HG03066 (cell line): ENCODE data around the gene MEGF6.

ENCODE experiments used
- ATAC-seq: cut with Tn5 transposase; IDR thresholded peaks from one replicate; pipeline ENCODE4 v1.9.1; 2021; ENCODE audit warnings: low read depth; ENCODE audit not compliant: unreplicated experiment

MEGF6 gene

DNA sequence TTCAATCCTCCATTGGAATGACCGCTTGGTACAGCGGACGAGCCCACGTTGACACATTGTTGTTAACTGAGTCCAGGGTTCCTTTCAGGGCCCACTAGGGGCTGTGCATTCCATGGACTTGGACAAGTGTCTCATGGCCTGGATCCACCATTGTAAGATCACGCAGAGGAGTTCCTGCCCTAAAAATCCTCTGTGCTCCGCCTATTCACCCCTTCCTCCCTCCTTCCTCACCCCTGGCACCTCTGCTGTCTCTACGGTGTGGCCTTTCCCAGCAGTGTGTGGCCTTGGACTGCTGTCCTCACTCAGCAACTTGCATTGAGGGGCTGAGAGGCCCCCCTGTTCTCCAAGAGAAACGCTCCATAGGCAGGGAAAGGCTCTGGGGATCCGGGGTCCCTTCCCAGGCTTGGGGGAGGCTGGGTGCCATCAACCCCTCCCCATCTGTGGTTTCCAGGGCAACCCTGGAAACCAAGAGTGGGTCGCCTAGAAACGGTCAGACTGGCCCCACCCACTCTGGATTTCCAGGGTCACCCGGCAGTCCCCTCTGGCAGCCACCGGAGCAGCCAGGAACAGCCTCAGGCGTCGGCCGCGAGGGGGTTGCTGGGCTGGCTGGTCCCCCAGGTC, 50.9 kb downstream of the MEGF6 start:
- no peak for ATAC-seq

DNA sequence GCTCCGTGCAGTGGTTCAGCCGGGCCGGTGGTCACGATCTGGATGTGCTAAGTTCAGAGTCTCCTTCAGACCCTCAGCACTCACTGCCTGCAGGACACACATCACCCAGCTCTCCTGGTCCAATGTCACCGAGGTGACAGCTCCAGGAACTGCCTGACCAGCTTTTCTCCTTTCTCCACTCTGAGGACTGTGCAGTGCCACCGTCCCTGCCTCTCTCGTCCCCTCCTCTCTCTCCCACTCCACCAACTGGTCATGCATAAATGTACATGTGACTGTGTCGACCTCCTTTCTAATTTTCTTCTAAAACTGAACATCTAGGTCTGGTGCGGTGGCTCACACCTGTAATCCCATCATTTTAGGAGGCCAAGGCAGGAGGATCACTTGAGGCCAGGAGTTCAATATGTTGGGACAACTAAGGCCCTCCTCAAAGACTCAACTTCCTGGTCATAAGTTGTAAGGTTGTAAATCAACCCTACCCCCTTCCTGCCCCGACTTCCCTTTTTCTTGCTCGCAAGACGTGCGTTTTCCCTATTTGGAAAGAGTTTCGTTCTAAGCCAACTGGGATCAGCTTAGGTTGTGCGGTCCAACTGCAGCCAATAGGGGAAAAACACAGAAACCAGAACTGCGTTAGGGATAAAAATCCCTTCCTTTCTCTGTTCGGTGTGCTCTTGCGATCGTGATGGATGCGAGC, 53.1 kb downstream of the MEGF6 start:
- no peak for ATAC-seq

DNA sequence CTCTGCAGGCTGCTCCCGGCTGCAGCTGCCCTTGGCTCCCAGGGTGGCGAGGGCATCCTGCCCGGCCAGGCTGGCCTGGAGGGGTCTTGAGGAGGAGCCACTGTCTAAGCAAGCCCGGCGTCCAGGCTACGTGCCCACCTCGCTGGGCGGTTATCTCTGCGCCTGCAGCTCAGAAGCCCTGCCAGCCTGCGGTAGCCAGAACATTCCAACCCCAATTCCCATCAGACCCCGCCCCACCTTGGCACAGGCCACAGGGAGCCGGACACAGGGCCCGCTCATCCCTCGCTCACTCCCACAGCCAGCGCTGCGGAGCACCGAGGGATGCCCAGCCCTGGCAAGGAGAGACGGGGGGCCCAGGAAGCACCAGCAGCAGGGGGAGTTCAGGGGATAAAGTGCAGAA, 53.9 kb downstream of the MEGF6 start:
- ATAC-seq = no peak

DNA sequence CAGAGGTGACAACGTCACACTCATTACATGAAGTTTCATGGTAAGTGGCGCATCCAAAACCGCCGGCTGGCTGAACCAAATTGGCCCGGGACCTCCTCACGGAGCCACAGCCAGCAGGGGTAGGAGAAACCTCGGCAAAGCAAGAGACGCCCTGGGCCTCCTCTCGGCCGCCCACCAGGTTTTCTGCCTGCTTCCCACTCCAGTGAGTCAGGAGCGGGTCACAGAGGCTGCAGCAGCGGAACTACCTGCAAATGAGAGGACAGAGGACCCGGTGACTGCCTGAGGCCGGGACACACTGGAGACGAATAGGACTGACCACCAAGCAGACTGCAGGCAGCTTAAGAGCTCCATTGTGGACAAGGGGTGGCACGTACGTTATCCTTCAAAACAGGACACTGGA, 55.0 kb downstream of the MEGF6 start:
- ATAC-seq = no peak

DNA sequence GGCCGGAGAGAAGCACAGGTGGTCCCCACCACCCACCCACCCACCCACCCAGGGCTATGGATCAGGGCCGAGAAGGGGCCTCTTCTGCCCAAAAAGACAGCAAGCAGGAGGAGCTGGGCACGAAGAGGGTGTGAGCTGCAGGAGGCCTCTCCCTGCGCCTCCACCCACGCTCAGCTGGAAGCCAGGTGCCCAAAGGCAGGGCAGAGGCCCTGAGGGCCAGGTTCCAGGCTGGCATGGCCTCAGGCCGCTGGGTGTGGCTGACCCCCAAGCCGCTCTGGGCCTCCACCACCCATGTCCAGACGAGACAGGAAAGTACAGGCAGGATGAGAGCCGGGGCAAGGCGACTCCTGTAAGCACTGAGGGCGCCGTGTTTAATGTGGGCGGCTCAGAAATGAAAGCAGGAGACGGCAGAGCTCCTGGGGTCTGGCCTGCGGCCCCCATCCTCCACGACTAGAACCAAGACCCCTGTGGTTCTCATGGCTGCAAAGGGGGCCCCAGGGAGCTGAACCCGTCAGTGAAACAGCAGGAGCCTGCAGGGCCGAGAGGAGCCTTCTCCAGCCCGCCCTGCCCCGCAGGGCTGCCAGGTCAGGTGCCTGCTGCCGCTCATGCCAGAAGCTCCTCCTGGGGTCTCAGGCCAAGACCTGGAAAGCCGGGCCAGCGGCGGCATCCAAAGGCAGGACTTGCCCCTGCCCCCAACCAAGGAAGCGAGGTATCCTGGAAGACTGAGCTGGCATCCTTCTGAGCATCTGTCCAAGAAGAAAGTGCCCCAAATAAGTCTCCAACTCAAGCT, 56.0 kb downstream of the MEGF6 start:
- ATAC-seq = no peak

DNA sequence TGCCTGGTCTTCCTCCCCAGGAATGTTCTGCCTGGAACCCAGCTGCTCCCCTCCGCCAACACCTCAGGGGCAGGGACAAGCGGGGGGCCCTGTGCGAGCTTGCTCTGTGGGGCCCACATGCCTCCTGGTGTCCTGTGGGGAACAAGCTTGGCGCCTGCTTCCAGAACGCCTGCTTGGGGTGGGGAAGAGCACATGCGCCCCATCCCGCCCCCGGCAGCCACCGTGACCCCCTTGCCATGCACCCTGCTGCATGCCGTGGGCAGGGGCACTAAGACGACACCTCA, 57.4 kb downstream of the MEGF6 start:
- no peak for ATAC-seq

DNA sequence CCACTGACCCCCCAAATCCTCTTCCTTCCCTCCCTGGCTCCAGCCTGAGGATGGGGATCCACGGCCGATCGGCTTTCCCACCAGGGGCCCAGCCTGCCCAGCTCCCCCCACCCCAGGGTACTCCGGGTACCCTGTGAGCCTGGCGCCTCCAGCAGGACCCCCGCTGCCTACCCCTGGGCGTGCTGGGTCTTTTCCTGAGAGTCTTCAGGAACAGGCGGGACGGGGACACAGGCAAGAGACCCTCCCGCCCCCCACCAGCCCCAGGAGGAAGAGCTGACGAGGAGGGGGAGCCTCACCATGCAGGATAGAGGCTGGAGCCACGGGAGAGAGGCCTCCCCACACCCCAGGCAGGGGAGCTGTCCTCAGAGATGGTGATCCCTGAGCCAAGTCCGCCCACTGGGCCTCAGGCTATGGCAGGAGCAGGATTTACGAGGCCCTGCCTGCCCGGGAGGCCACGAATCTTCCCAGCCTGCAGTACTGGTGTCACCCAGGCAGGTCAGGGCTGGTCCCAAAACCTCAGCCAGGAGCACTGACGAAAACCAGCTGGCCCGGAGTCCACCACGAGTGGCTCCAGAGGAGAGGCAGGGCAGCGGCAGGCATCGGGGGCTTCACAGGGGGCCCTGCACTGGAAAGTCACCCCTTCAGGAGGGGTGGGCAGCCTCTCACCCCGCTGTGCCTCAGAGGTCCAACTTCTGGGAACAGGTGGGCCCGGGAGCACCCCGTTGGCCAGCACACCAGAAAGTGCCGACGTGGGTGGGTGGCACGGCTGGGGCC, 58.0 kb downstream of the MEGF6 start:
- no peak for ATAC-seq

DNA sequence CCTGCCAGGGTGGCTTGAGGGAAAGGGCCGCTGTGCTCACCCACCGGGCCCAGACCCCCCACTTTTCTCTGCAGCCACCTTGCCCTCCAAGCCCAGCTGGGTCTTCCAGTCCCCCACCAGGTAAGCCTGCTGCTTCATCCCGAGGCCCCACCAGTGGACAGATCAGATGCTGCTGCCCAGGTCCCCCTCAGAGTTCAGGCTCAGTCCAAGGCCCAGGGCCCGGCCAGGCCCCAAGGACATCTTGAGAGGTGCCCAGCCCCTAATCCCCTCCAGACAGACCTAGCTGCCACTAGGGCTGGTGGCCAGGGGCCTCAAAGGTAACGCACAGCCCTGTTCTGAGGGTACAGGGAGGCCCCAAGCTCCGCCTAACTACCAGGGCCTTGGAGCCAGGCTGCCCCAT, 58.6 kb downstream of the MEGF6 start:
- ATAC-seq = no peak

DNA sequence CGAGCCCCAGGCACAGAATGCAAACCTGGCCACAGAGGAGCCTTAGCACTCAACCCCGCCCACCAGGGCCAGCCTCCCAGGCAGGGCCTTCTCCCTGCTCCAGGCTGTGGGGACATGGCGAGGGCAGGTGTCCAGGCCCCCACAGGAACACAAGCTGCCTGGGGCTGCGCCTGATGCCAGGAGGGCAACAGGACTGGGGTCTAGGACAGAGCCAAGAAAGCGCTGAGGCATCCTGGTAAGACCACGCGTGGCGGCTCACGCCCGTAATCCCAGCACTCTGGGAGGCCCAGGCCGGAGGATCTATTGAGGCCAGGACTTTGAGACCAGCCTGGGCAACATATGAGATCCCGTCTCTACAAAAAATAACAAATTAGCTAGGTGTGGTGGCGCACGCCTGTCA, 59.1 kb downstream of the MEGF6 start:
- ATAC-seq = no peak

DNA sequence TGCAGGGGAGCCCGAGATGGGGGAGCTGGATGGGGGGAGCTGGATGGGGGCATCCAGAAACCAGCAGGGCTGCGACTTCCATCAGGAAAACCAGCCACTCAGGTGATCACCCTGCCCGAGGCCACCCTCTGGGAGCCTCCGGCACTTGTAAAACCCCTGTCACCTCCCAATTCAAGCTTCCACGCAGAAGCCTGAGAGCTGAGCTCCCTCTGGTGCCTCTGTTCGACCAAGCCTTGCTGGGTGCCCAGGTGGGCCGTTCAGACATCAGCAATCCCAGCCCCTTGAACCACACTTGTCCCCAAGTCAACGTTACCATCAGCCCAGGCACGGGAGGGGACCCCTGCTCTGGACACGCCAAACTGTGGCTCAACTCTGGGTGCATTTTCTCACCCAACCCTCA, 59.6 kb downstream of the MEGF6 start:
- no peak for ATAC-seq

DNA sequence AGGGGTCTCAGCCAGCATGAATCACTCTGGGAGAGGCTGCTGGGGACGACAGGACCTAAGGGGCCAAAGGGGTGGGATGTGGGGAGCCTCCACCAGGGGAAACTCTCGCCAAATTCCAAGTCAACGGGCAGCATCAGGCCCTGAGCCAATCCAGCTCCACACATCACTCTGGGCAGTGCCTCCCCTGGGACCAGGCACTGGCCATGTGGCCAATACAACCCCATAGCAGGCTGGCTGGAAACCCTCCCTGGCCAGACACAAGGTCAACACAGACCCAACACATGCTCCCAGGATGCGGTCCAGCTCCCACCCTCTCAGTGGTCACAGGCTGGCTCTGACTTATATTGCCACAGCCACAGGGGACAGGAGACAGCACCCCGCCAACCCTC, 60.0 kb downstream of the MEGF6 start:
- no peak for ATAC-seq

DNA sequence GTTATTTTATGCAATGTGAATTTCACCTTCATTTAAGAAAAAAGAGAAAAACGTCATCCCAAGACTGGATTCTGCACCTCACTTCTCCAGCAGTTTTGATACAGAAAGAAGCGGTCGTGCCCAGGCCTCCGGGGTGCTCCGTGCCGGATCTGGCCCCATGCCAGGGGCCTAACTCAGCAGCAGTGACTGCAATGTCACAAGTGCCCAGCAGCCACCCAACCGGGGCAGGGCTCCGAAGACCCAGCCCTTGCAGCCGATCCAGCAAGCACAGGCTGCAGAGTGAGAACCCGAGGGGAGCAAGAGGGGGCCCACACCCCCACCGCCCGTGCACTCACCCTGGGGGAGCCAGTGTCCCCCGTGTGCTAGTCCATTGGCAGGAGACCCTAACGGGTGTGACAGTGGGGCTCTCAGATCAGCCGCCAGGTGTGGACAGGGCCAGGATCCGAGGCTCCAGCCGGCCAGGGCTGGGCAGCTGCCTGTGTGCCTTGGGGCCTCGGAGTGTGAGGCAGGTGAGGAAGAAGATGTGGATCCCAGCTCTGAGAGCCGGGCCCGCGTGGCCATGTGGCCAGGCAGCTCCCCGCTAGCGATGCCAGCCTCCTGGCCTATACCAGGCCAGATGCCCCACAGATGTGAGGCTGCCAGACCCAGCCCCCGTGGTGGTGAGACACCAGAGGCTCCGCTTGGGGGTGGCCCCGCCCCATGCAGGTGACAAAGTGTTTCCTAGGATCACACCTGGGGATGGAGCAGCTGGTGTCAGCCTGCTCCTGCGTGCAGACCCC, 60.6 kb downstream of the MEGF6 start:
- ATAC-seq = no peak

DNA sequence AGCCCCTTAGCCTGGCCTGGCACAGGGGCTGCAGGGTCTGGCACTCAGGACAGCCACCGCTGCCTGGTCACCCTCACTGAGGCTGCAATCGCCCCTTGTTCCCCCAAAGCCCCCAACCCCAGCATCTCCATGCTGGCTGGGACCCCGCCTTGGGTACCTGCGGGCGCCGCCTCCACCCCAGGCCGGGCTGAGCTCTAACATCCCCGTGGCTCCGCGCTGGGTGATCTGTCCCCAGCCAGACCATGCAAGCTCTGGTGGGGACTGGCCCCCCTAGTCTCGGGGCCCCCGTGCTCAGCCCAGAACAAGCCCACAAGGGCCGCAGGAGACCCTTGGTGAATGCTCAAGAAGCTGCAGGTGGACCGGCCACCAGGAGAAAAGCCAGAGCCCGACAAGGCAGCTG, 62.4 kb downstream of the MEGF6 start:
- no peak for ATAC-seq

DNA sequence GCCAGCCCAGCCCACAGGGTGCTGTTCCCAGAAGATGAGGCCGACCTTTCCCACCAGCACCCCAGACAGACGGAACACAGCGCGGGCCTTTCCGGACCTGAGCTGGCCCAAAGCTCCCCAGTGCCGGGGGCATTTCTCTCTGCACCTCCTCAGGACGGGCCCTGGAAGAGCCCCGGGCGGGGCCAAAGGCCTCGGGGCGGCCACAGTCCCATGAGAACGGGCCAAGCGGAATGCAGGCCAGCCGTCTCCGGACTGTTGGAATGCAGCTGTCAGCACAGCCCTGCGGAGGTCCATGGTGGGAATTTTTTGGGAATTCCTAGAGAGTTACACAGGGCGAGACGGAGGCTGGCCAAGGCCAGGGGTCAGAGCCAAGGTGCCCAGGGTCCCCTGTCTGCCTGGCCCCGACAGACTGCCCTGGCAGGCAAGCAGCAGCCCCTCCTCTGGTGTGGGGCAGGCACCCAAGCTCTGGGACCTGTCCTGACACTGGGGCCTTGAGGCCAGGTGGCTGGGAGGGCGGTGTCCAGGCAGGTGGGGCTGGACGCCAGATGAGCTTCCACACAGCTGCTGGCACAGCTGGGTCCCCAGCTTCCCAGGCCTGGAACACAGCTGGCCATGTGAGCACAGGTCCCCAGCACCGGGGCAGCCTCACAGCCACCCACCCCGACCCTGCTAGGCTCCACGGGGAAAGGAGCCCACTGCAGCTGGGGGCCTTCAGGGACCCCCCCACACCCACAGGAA, 63.0 kb downstream of the MEGF6 start:
- ATAC-seq = no peak

DNA sequence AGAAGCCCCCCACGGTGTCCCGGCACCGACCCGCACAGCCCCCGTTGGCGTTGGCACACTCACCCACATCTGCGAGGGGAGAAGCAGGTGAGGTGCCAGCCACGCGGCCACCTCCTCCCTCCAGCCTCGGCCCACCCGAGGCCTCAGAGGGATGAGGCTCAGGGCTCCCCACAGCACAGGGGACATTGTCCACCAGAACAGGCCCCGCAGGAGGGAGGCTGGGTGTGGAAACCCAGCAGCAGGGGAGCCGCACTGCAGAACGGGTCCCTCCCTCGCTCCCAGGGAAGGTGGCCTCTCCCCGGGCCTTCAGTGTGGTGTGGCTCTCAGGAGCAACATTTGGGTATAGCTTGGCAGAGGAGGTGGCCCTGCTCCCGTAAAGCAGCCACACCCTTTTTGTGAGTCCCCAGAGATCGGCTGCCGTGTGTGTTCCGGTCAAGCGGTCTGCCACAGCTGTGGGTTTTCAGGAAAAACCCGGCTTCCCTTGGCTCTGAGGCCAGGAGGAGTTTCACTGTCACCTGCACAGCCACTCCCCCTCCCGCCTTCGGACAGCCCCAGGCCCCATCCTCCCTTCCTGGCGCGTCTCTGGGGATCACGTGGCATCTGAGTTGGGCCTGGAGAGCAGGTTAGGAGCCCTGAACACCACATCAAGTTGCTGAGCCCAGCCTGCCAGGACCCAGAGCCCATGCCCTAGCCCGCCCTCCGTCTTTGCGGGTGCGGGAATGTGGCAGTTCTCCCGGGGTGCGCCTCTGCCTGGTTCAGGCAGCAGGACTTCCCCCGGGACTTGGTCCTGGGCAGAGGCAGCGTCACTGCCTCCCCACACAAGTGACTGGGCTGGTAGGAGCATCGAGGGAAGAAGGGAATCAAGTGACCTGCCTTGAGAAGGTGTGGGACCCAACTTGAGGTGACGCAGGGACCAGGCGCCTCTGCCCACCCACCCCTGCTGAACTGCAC, 64.0 kb downstream of the MEGF6 start:
- no peak for ATAC-seq

DNA sequence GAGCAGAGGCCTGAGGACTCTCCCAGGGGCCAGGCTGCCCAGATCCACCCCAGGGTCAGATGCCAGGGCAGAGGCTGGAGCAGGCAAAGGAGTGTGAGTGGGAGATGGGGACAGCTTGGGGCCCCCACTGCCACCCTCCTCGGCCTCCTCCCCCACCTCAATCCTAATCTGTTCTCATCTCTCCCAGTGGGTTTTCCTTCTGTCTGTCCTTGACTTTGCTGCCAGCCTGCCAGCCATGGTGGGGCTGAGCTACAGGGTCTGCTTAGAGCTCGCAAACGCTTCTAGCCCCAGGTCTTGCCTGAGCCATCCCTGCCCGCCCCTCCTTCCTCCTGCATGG, 65.3 kb downstream of the MEGF6 start:
- ATAC-seq = no peak

DNA sequence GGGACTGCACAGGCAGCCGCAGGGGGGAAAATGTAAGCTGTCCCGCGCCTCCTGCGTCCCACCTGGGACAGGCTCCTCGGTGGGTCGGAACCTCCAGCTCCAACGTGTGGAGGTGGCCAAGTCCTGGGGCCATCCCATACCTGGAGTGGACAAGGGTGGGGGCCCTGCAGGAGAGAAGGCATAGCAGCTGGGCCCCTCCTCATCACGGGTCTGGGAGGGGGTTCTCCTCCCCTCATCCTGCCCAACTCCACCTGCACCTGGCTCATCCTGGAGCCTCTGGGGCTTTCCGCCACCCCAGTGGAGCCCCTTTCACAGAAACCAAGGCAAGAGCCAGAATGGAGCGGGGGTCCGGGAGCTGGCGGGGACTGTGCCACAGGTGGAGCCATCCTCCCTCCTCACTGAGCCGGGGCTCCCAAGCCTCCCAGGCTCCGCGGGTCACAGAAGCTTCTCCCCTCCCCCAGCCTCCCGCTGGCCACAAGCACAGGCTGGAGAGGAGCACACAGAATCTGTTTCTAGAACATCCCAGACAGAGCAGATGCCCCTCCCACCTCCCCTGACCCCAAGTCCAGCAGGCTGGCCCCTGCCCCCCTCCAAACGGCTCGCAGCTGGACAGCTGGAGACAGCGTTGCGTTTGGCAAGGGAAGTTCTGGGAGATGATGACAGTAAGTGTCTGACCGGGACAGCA, 65.8 kb downstream of the MEGF6 start:
- no peak for ATAC-seq
